Vagina (tissue), 2 donors: Measurements from ENCODE around the gene TGFBR3. TPM values are rescaled to one million over a fixed set of nuclear protein-coding genes. Genes with fewer than 3 reads are reported as not detected.
A peak's percentile ranks its signal among the peaks of the same experiment; 100 is the strongest.

ENCODE experiments used
- DNase-seq, 2 donors: peaks; one replicate each; pipeline ENCODE4 v3.0.0-alpha.2; 2017; ENCODE audit errors: extremely low spot score in 2 of 2
- H3K27ac ChIP-seq: fragments of 200-600 bp; sonication (generic); one replicate; pipeline ENCODE4 v1.5.1; 2019
- H3K27me3 ChIP-seq: fragments of 200-600 bp; sonication (generic); one replicate; pipeline ENCODE4 v1.5.1; 2019
- H3K36me3 ChIP-seq, 2 donors: fragments of 200-600 bp; sonication (generic); one replicate each; pipeline ENCODE4 v1.5.1; 2017 to 2019
- H3K4me1 ChIP-seq: fragments of 200-600 bp; sonication (generic); one replicate; pipeline ENCODE4 v1.5.1; 2019
- H3K4me3 ChIP-seq, 2 donors: fragments of 200-600 bp; sonication (generic); 1 replicate in 1 of 2; 2 replicates in 1 of 2; pipeline ENCODE4 v1.5.1; 2016 to 2019
- H3K9me3 ChIP-seq: fragments of 200-600 bp; sonication (generic); one replicate; pipeline ENCODE4 v1.5.1; 2019
- POLR2A ChIP-seq, 2 donors: fragments of 450-650 bp; IDR thresholded peaks; one replicate each; pipeline ENCODE4 v1.6.1; 2017; ENCODE audit warnings: antibody characterized with exemption in 2 of 2, mild to moderate bottlenecking in 2 of 2, moderate library complexity in 2 of 2
- POLR2AphosphoS5 ChIP-seq, 2 donors: sonication (generic); formaldehyde crosslinking; IDR thresholded peaks; one replicate each; pipeline ENCODE4 v1.9.0; 2017; ENCODE audit warnings: antibody characterized with exemption in 2 of 2, mild to moderate bottlenecking in 2 of 2, low read depth in 1 of 2; ENCODE audit not compliant: insufficient read depth in 1 of 2
- intact Hi-C: fragments of 100-400 bp; cut with DNase I; formaldehyde crosslinking; loops from one replicate; pipeline ENCODE4 v1.15.1; 2023
- total RNA-seq: library from RNA; depleted of rRNA; stranded (reverse); fragments of >200 nt; gene quantifications from one replicate; pipeline ENCODE4 v1.2.3, GENCODE V29; 2016
- TF ChIP-seq, protein P1 (sequence below), 3 experiments: fragments of 450-650 bp in 2 of 3; fragments of 200-600 bp in 1 of 3; sonication (generic) in 1 of 3; IDR thresholded peaks; one replicate each; pipeline ENCODE4 v1.5.1; 2017 to 2019; ENCODE audit warnings: antibody characterized with exemption in 3 of 3, mild to moderate bottlenecking in 2 of 3, moderate library complexity in 2 of 3

Gene TGFBR3
- total RNA-seq, 1 donor from 2014 or later = 221 TPM

DNA sequence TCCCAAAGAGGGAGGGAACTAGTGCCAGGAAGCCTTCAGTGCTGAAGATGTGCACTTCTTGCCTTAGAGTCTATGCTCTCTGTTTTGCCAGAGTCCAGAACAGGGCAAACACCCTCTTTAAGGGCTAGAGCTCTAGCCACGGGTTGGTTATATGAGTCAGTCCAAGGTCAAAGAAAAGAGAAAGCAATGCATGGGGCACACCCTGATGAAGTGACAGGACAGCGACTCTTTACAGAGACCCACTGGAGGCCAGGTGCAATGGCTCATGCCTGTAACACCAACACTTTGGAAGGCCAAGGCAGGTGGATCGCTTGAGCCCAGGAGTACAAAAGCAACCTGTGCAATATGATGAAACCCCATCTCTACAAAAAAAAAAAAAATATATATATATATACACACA, 86.1 kb downstream of the TGFBR3 start:
- H3K9me3 ChIP-seq = no peaks in the 10 kb centered on the region
- H3K27me3 ChIP-seq = no peaks in the 10 kb centered on the region
- intact Hi-C loops = no loop called here
- no peak overlapping the region for H3K4me3 ChIP-seq
- peak overlapping the region; percentile 34 for H3K27ac ChIP-seq
- H3K4me1 ChIP-seq = peaks cover 84% of the 10 kb centered on the region
- TF ChIP-seq, protein P1, sequence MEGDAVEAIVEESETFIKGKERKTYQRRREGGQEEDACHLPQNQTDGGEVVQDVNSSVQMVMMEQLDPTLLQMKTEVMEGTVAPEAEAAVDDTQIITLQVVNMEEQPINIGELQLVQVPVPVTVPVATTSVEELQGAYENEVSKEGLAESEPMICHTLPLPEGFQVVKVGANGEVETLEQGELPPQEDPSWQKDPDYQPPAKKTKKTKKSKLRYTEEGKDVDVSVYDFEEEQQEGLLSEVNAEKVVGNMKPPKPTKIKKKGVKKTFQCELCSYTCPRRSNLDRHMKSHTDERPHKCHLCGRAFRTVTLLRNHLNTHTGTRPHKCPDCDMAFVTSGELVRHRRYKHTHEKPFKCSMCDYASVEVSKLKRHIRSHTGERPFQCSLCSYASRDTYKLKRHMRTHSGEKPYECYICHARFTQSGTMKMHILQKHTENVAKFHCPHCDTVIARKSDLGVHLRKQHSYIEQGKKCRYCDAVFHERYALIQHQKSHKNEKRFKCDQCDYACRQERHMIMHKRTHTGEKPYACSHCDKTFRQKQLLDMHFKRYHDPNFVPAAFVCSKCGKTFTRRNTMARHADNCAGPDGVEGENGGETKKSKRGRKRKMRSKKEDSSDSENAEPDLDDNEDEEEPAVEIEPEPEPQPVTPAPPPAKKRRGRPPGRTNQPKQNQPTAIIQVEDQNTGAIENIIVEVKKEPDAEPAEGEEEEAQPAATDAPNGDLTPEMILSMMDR (IDR thresholded peaks at IDR 0.05) = no peak
- TF ChIP-seq POLR2A (IDR thresholded peaks at IDR 0.05) (no peak), POLR2AphosphoS5 (IDR thresholded peaks at IDR 0.05; ENCODE audit: insufficient read depth in 1 of 2, low read depth in 1 of 2) (no peak)
- no peak for DNase-seq
- H3K36me3 ChIP-seq = no peaks in the 10 kb centered on the region

DNA sequence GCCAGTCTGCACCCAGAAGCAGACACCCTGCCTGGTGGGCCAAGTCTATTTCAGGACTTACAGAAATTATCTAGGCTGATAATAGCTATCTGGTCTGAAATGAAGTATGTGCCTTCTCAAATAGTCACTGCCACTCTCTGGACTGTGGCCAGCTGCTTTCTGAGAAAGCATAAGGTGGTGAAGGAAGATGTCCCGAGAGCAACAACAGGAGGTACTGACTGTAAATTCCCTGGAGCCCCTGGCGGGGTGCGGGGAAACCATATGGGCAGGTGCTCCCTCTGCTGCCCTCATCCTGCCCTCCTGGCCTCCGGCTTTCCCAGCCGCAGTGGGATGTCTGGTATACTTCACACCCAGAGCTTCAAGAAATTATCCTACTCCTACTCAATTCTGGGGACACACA, 86.8 kb downstream of the TGFBR3 start:
- H3K27me3 ChIP-seq = no peaks in the 10 kb centered on the region
- H3K4me3 ChIP-seq = no peak overlapping the region
- no peaks in the 10 kb centered on the region for H3K9me3 ChIP-seq
- peaks cover 80% of the 10 kb centered on the region for H3K4me1 ChIP-seq
- DNase-seq = no peak
- H3K27ac ChIP-seq = peak overlapping the region; percentile 34
- H3K36me3 ChIP-seq = no peaks in the 10 kb centered on the region
- intact Hi-C loops = no loop called here
- TF ChIP-seq POLR2A (IDR thresholded peaks at IDR 0.05) (no peak), POLR2AphosphoS5 (IDR thresholded peaks at IDR 0.05; ENCODE audit: insufficient read depth in 1 of 2, low read depth in 1 of 2) (no peak)
- TF ChIP-seq, protein P1 (IDR thresholded peaks at IDR 0.05) = no peak

DNA sequence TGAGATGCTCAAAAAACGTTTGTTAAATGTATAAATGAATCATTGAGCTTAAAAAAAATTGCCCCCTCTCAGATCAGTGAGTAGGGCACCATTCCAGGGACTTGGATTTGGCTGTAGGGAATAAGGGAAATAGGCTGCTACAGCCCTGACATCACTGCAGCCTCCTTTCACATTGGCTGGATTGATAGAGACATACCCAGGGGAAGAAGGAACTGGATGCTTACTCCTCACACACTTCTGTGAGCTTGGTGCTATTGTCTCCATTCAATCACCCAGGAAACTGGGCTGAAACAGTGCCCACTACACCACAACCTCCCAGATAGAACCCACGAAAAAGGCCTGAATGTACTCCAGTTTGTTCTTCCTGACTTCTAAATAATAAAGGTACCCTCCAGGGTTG, 87.2 kb downstream of the TGFBR3 start:
- Histone ChIP-seq H3K9me3 (no peaks in the 10 kb centered on the region), H3K4me1 (peaks cover 76% of the 10 kb centered on the region), H3K27ac (peak overlapping the region; percentile 34), H3K36me3 (no peaks in the 10 kb centered on the region), H3K27me3 (no peaks in the 10 kb centered on the region), H3K4me3 (no peak overlapping the region)
- TF ChIP-seq, protein P1 (IDR thresholded peaks at IDR 0.05) = no peak
- no peak for TF ChIP-seq POLR2AphosphoS5 (IDR thresholded peaks at IDR 0.05; ENCODE audit: insufficient read depth in 1 of 2, low read depth in 1 of 2)
- no peak for TF ChIP-seq POLR2A (IDR thresholded peaks at IDR 0.05)
- intact Hi-C loops = no loop called here
- DNase-seq = no peak

DNA sequence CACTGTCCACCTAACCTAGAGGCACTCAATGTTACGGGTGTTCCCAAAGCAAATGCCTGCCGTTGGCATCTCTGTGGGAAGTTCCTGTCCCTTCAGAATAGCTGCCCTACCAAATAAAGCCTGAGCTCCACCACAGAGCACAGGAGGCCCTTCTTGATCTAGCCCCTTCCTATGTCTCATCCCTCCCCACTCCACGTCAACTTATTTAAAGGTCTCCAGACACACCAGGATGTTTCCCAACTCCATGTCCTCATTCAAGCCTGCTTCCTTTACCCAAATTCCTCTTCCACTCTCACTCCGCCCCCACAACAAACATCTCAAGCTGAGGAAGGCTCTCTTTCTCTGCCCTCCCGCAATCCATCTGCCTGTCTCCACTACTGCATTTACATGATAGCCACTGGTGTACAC, 87.7 kb downstream of the TGFBR3 start:
- no peaks in the 10 kb centered on the region for H3K27me3 ChIP-seq
- peaks cover 75% of the 10 kb centered on the region for H3K4me1 ChIP-seq
- H3K9me3 ChIP-seq = no peaks in the 10 kb centered on the region
- no peak overlapping the region for H3K4me3 ChIP-seq
- H3K27ac ChIP-seq = peak overlapping the region; percentile 34
- intact Hi-C loops = no loop called here
- no peak for DNase-seq
- no peaks in the 10 kb centered on the region for H3K36me3 ChIP-seq
- TF ChIP-seq POLR2AphosphoS5 (IDR thresholded peaks at IDR 0.05; ENCODE audit: insufficient read depth in 1 of 2, low read depth in 1 of 2) (no peak), POLR2A (IDR thresholded peaks at IDR 0.05) (no peak)
- TF ChIP-seq, protein P1 (IDR thresholded peaks at IDR 0.05) = no peak

DNA sequence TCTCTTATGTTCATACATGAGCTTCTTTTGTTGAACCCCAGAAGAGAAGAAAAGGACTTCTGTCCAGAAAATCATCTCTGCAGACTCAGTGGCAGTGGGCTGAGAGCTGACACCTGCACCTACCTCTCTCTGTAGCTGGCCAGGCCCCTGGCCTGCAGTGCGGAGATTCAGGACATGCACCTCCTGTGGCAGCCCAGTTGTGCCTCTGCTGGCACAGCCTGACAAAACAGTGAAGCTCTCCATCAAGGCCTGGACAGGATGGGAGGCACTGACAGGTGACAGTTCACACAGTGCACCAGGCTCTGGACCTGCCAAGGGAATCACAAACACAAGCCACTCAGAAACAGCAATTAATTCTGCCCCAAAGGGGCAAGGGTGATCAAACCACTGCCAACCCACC, 88.8 kb downstream of the TGFBR3 start:
- no peaks in the 10 kb centered on the region for H3K36me3 ChIP-seq
- no peaks in the 10 kb centered on the region for H3K9me3 ChIP-seq
- DNase-seq = no peak
- H3K27ac ChIP-seq = peak overlapping the region; percentile 34
- intact Hi-C loops = no loop called here
- peaks cover 75% of the 10 kb centered on the region for H3K4me1 ChIP-seq
- no peak overlapping the region for H3K4me3 ChIP-seq
- TF ChIP-seq, protein P1 (IDR thresholded peaks at IDR 0.05) = no peak
- TF ChIP-seq POLR2AphosphoS5 (IDR thresholded peaks at IDR 0.05; ENCODE audit: insufficient read depth in 1 of 2, low read depth in 1 of 2) (no peak), POLR2A (IDR thresholded peaks at IDR 0.05) (no peak)
- no peaks in the 10 kb centered on the region for H3K27me3 ChIP-seq
